GM18951 (cell line): ENCODE measurements around the gene MDFIC2.
"Not testable (repeated sequence)": the region's sequence is repeated elsewhere in the genome, so short reads cannot be mapped to it uniquely, and the experiment has no call there.

Source experiments
- POLR2A ChIP-seq: IDR thresholded peaks from 4 replicates; pipeline ENCODE4 v1.6.1; 2011; ENCODE audit warnings: mild to moderate bottlenecking; ENCODE audit not compliant: insufficient read length, insufficient read depth; ENCODE audit errors: extremely low read depth
- in situ Hi-C: fragments of 300-500 bp; cut with MboI; formaldehyde crosslinking; loops from one replicate; pipeline ENCODE4 v1.12.0; 2022; ENCODE audit warnings: low sequenced_read_pairs, mixed read lengths, inconsistent platforms; ENCODE audit not compliant: unreplicated experiment

The MDFIC2 gene

GRCh38 chr3:70291097-70291482, 21.3 kb downstream of the MDFIC2 start:
- in situ Hi-C loops: no loop called here

GRCh38 chr3:70290431-70291096, 21.9 kb downstream of the MDFIC2 start:
- in situ Hi-C loops: not testable (repeated sequence)

More at GRCh38 chr3:70291097-70291482, 21.3 kb downstream of the MDFIC2 start:
- TF ChIP-seq POLR2A: no peak

DNA sequence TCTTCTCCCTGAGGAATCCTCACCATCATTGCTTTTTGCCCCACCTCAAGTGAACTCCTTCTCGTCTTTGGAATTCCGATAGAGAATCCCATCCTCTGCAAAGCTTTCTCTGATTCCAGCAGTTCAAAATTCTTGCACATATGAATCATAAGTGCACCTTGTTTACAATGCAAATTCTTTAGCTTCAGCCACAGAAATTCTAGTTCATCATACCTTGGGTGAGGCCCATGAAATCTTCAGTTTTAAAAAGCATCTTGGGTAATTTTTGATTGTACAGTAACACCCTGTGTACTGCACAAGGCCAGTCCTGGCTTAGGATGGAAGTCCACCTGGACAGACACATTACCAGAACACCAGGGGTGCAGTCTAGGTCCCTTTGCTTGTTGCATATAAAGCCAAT, 30.8 kb downstream of the MDFIC2 start:
- in situ Hi-C loops: no loop called here

DNA sequence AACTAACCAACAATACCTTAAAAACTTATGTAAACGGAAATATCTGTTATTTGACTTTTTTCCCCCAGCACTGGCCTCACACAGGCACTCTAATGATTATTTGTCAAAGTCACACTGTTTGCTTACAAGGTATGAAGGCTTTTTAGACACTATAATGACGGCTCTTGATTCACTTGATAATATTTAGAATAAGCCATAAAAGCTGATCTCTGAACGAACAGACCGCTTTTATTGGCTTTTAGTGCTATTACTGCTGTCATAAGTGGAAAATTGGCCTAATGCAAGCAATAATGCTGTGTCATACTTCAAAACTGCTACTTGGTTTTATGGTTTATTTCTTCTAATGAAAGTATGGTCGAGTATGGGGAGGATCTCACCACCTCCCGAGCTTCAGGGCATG, 35.1 kb downstream of the MDFIC2 start:
- TF ChIP-seq POLR2A: no peak
- in situ Hi-C loops: no loop called here

More for the DNA sequence above, 30.8 kb downstream of the MDFIC2 start:
- TF ChIP-seq POLR2A: no peak

DNA sequence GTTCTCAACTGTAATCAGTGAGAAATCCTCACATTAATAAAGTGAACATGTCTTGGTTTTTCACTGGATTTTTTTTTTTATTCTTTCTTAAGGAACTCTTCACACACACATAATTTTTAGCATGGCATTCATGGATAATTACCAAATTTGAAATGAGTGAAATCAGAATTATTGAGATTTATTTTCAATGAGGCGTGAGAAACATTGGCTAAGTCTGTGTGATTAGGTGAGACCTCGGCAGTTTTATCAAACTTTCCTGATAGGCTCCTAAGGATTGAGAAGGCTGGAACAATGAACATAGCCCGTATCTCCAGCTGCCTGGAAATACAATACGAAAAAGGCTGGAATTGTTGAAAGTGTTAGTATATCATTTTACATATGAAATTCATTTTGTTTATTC, 35.5 kb downstream of the MDFIC2 start:
- no peak for TF ChIP-seq POLR2A
- in situ Hi-C loops: no loop called here

GRCh38 chr3:70273492-70273891, 38.9 kb downstream of the MDFIC2 start:
- in situ Hi-C loops: no loop called here
- TF ChIP-seq POLR2A: no peak

- in situ Hi-C loops: no loop called here
Measured at GRCh38 chr3:70272798-70273197, 39.6 kb downstream of the MDFIC2 start.

GRCh38 chr3:70264122-70264780, 48.2 kb downstream of the MDFIC2 start:
- no peak for TF ChIP-seq POLR2A

More at GRCh38 chr3:70272798-70273197, 39.6 kb downstream of the MDFIC2 start:
- no peak for TF ChIP-seq POLR2A

DNA sequence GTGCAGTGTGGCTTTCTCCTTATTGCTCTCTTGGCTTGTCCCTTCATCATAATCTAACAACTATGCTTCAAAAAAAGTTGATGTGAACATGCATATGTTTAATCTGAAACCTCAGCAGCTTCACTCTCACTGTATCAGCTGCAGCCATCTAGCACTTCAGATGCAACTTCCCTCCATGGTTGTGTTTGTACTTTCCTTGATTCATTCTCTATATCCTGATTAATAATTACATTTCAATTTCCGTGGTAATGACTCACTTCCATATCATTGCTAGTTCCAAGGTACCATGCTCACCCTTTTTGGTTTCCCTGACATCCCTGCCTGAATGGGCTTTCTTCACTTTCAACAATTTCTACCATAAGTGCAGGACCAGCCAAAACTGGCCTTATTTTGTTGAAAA, 51.2 kb downstream of the MDFIC2 start:
- in situ Hi-C loops: no loop called here
- no peak for TF ChIP-seq POLR2A

More at GRCh38 chr3:70264122-70264780, 48.2 kb downstream of the MDFIC2 start:
- in situ Hi-C loops: no loop called here

DNA sequence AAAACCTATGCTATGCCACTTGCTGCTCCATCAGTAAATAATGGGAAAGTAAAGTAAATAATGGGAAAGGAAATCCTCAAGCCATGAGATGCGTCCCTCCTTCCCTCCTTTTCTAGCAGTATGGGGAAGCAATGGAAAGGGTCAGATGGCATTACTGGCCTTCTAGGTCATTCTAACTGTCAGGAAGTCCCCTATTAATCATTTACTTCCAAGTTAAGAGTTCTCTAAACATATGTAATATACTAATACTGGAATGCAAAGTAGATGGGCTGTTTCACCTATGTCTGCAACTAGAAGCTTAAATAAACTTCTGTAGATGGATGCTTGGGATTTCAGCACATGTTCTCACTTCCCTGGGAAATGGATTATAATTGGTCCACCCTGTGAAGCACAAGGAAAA, 55.9 kb downstream of the MDFIC2 start:
- in situ Hi-C loops: no loop called here
- no peak for TF ChIP-seq POLR2A

- no peak for TF ChIP-seq POLR2A
- in situ Hi-C loops: no loop called here
Measured at GRCh38 chr3:70250492-70250891, 61.9 kb downstream of the MDFIC2 start.

GRCh38 chr3:70249509-70250160, 62.8 kb downstream of the MDFIC2 start:
- in situ Hi-C loops: no loop called here
- no peak for TF ChIP-seq POLR2A

- in situ Hi-C loops: no loop called here
- TF ChIP-seq POLR2A: no peak
Measured at GRCh38 chr3:70248856-70249255, 63.6 kb downstream of the MDFIC2 start.

GRCh38 chr3:70247955-70248354, 64.5 kb downstream of the MDFIC2 start:
- in situ Hi-C loops: no loop called here

More at GRCh38 chr3:70247955-70248354, 64.5 kb downstream of the MDFIC2 start:
- TF ChIP-seq POLR2A: no peak
